ENCODE results near the gene JAG1. TPM values are rescaled to one million over a fixed set of nuclear protein-coding genes. Genes with fewer than 3 reads are reported as not detected.

The JAG1 gene
- total RNA-seq, 1 donor from 2014 or later = 172 TPM

- TF ChIP-seq CTCF (IDR thresholded peaks at IDR 0.05; ENCODE audit: unreplicated experiment) = no peak
- Mint-ChIP-seq H3K27ac (ENCODE audit: unreplicated experiment) (peak overlapping the region; percentile 15), H3K4me3 (ENCODE audit: unreplicated experiment) (peak overlapping the region; percentile 93), H3K9me3 (ENCODE audit: unreplicated experiment) (no peaks in the 10 kb centered on the region), H3K36me3 (ENCODE audit: low read depth, unreplicated experiment) (peaks cover 52% of the 10 kb centered on the region), H3K27me3 (ENCODE audit: unreplicated experiment) (peaks cover 10% of the 10 kb centered on the region), H3K4me1 (ENCODE audit: unreplicated experiment) (peaks cover 62% of the 10 kb centered on the region)
- no peak for DNase-seq (ENCODE audit: low spot score)
Measured at GRCh38 chr20:10670501-10671220, 3.1 kb downstream of the JAG1 start.

- TF ChIP-seq CTCF (IDR thresholded peaks at IDR 0.05; ENCODE audit: unreplicated experiment) = no peak
- H3K27me3 Mint-ChIP-seq (ENCODE audit: unreplicated experiment) = peaks cover 9% of the 10 kb centered on the region
- H3K9me3 Mint-ChIP-seq (ENCODE audit: unreplicated experiment) = no peaks in the 10 kb centered on the region
- peaks cover 58% of the 10 kb centered on the region for H3K36me3 Mint-ChIP-seq (ENCODE audit: low read depth, unreplicated experiment)
- H3K4me3 Mint-ChIP-seq (ENCODE audit: unreplicated experiment) = peak overlapping the region; percentile 93
- no peak for DNase-seq (ENCODE audit: low spot score)
- H3K4me1 Mint-ChIP-seq (ENCODE audit: unreplicated experiment) = peaks cover 61% of the 10 kb centered on the region
- peak overlapping the region; percentile 11 for H3K27ac Mint-ChIP-seq (ENCODE audit: unreplicated experiment)
Measured at GRCh38 chr20:10669843-10670446, 3.9 kb downstream of the JAG1 start.

- no peaks in the 10 kb centered on the region for H3K9me3 Mint-ChIP-seq (ENCODE audit: unreplicated experiment)
- H3K27me3 Mint-ChIP-seq (ENCODE audit: unreplicated experiment) = peaks cover 9% of the 10 kb centered on the region
- H3K4me3 Mint-ChIP-seq (ENCODE audit: unreplicated experiment) = peak overlapping the region; percentile 49
Measured at GRCh38 chr20:10668677-10669368, 5.0 kb downstream of the JAG1 start.

GRCh38 chr20:10667560-10668167 is 6.1 kb downstream of the JAG1 start:
- no peak for DNase-seq (ENCODE audit: low spot score)
- TF ChIP-seq CTCF (IDR thresholded peaks at IDR 0.05; ENCODE audit: unreplicated experiment) = no peak
- peaks cover 77% of the 10 kb centered on the region for H3K4me1 Mint-ChIP-seq (ENCODE audit: unreplicated experiment)
- peaks cover 4% of the 10 kb centered on the region for H3K27me3 Mint-ChIP-seq (ENCODE audit: unreplicated experiment)
- peak overlapping the region; percentile 63 for H3K27ac Mint-ChIP-seq (ENCODE audit: unreplicated experiment)
- H3K9me3 Mint-ChIP-seq (ENCODE audit: unreplicated experiment) = no peaks in the 10 kb centered on the region
- peaks cover 73% of the 10 kb centered on the region for H3K36me3 Mint-ChIP-seq (ENCODE audit: low read depth, unreplicated experiment)
- peak overlapping the region; percentile 35 for H3K4me3 Mint-ChIP-seq (ENCODE audit: unreplicated experiment)

More at GRCh38 chr20:10668677-10669368, 5.0 kb downstream of the JAG1 start:
- Mint-ChIP-seq H3K27ac (ENCODE audit: unreplicated experiment) (peak overlapping the region; percentile 19), H3K36me3 (ENCODE audit: low read depth, unreplicated experiment) (peaks cover 69% of the 10 kb centered on the region), H3K4me1 (ENCODE audit: unreplicated experiment) (peaks cover 71% of the 10 kb centered on the region)
- TF ChIP-seq CTCF (IDR thresholded peaks at IDR 0.05; ENCODE audit: unreplicated experiment) = no peak
- DNase-seq (ENCODE audit: low spot score) = no peak
